GM12878 (cell line): ENCODE measurements around the gene ZNF543. TPM values are rescaled to one million over a fixed set of nuclear protein-coding genes. Genes with fewer than 3 reads are reported as not detected.

Experiments
- ATAC-seq: fragments of 200-7000 bp; cut with Tn5 transposase; 3 replicates; pipeline ENCODE4 v1.9.1; 2020; ENCODE audit warnings: mild to moderate bottlenecking, moderate library complexity
- BruUV-seq: library from RNA; stranded (reverse); fragments of 400-500 nt; replicated peaks from 2 replicates; lab custom pipeline; 2021; lab: Mats Ljungman, UMichigan
- CTCF ChIA-PET: fragments of 300-600 bp; sonication (Branson Sonifier 250); formaldehyde crosslinking; extraction: SDS; loops from one replicate; lab custom pipeline; 2021; ENCODE audit warnings: inconsistent platforms; lab: Yijun Ruan, JAX
- POLR2A ChIA-PET: fragments of 350-600 bp; formaldehyde crosslinking; extraction: SDS; loops from one replicate; lab custom pipeline; 2021; ENCODE audit warnings: inconsistent platforms; lab: Charles Lee
- RAD21 ChIA-PET: fragments of 300-600 bp; sonication (Branson Sonifier 250); formaldehyde crosslinking; loops from one replicate; lab custom pipeline; 2023; ENCODE audit warnings: antibody characterized with exemption; ENCODE audit not compliant: unreplicated experiment; lab: Charles Lee
- SMC1A ChIA-PET: fragments of 300-600 bp; sonication (Branson Sonifier 250); formaldehyde crosslinking; loops from one replicate; lab custom pipeline; 2023; ENCODE audit not compliant: unreplicated experiment, uncharacterized antibody; lab: Charles Lee
- DNase-seq: peaks from one replicate; pipeline ENCODE4 v3.0.0-alpha.2; 2011; ENCODE audit warnings: low read depth, low spot score
- FAIRE-seq: peaks from 3 replicates; lab custom pipeline; 2011; peaks lifted over from hg19 to GRCh38; lab: Jason Lieb, UNC
- H2AFZ ChIP-seq: 2 replicates; pipeline ENCODE4 v1.6.0; 2011; ENCODE audit warnings: low read depth, low read length, control low read depth; ENCODE audit not compliant: control insufficient read depth
- H3K27ac ChIP-seq: 2 replicates; pipeline ENCODE4 v1.5.1; 2011; ENCODE audit warnings: control low read depth; ENCODE audit not compliant: control insufficient read depth, insufficient read depth
- H3K27me3 ChIP-seq, 2 experiments: replicated peaks in 1 of 2; 2 replicates each; pipeline versions ENCODE4 v1.6.0 to v1.6.1; 2011; ENCODE audit warnings: low read length in 1 of 2; ENCODE audit not compliant: control insufficient read depth in 2 of 2, insufficient read depth in 2 of 2
- H3K36me3 ChIP-seq, 2 experiments: 2 replicates each; pipeline ENCODE4 v1.5.1; 2011; ENCODE audit warnings: low read length in 1 of 2; ENCODE audit not compliant: control insufficient read depth in 2 of 2, insufficient read depth in 2 of 2
- H3K4me1 ChIP-seq: 2 replicates; pipeline ENCODE4 v1.6.1; 2011; ENCODE audit warnings: mild to moderate bottlenecking, low read length, moderate library complexity, mixed read lengths; ENCODE audit not compliant: control insufficient read depth, insufficient read depth
- H3K4me2 ChIP-seq: 2 replicates; pipeline ENCODE4 v1.6.0; 2011; ENCODE audit warnings: control low read depth; ENCODE audit not compliant: control insufficient read depth, insufficient read depth
- H3K4me3 ChIP-seq: fragments of 200-600 bp; sonication (generic); 2 replicates; pipeline ENCODE4 v1.5.1; 2016
- H3K79me2 ChIP-seq: 2 replicates; pipeline ENCODE4 v1.6.0; 2011; ENCODE audit warnings: low read length; ENCODE audit not compliant: control insufficient read depth, insufficient read depth
- H3K9ac ChIP-seq: 2 replicates; pipeline ENCODE4 v1.8.0; 2011; ENCODE audit warnings: low read length, control low read depth, mixed read lengths; ENCODE audit not compliant: control insufficient read depth, insufficient read depth
- H3K9me3 ChIP-seq: replicated peaks from 3 replicates; pipeline ENCODE4 v1.5.1; 2011; ENCODE audit warnings: mild to moderate bottlenecking, low read length; ENCODE audit not compliant: control insufficient read depth, insufficient read depth
- H4K20me1 ChIP-seq: 2 replicates; pipeline ENCODE4 v1.6.0; 2011; ENCODE audit not compliant: control insufficient read depth, insufficient read depth
- ATF3 ChIP-seq: IDR thresholded peaks from 2 replicates; pipeline ENCODE4 v1.6.1; 2011; ENCODE audit warnings: low read depth, mild to moderate bottlenecking, low read length, moderate library complexity, borderline replicate concordance; ENCODE audit errors: extremely low read depth
- ATF7 ChIP-seq: fragments of 450-650 bp; IDR thresholded peaks from 2 replicates; pipeline ENCODE4 v1.6.1; 2016; ENCODE audit warnings: low read depth, mild to moderate bottlenecking
- HCFC1 ChIP-seq: fragments of 150-350 bp; IDR thresholded peaks from 2 replicates; pipeline ENCODE4 v1.6.1; 2014; ENCODE audit warnings: low read length
- IRF5 ChIP-seq: fragments of 450-650 bp; IDR thresholded peaks from 2 replicates; pipeline ENCODE4 v1.6.1; 2017; ENCODE audit warnings: borderline replicate concordance
- KAT2A ChIP-seq: conservative IDR thresholded peaks from 2 replicates; pipeline ENCODE4 v1.6.1; 2011; ENCODE audit warnings: low read depth, low read length; ENCODE audit not compliant: control insufficient read depth
- MEF2B ChIP-seq: fragments of 450-650 bp; IDR thresholded peaks from 2 replicates; pipeline ENCODE4 v1.6.1; 2018; ENCODE audit warnings: mild to moderate bottlenecking, moderate library complexity; ENCODE audit not compliant: partially characterized antibody, poor library complexity, severe bottlenecking
- MYB ChIP-seq: fragments of 150-350 bp; IDR thresholded peaks from 2 replicates; pipeline ENCODE4 v1.6.1; 2014; ENCODE audit warnings: mild to moderate bottlenecking, low read depth, low read length, borderline replicate concordance
- NFIC ChIP-seq: IDR thresholded peaks from 2 replicates; pipeline ENCODE4 v1.6.1; 2012; ENCODE audit warnings: low read depth, mild to moderate bottlenecking, inconsistent platforms, low read length, moderate library complexity
- NR2C1 ChIP-seq: fragments of 450-650 bp; IDR thresholded peaks from 2 replicates; pipeline ENCODE4 v1.6.1; 2017; ENCODE audit warnings: antibody characterized with exemption, mild to moderate bottlenecking, moderate library complexity
- POLR2AphosphoS2 ChIP-seq: IDR thresholded peaks from 2 replicates; pipeline ENCODE4 v1.6.1; 2011; ENCODE audit warnings: low read depth, mild to moderate bottlenecking, low read length, improper control_type of control experiment, moderate library complexity
- RAD51 ChIP-seq: fragments of 450-650 bp; IDR thresholded peaks from 2 replicates; pipeline ENCODE4 v1.6.1; 2016; ENCODE audit warnings: moderate library complexity, mild to moderate bottlenecking, inconsistent platforms
- SMAD5 ChIP-seq: IDR thresholded peaks from 2 replicates; pipeline ENCODE4 v1.6.1; 2016; ENCODE audit warnings: antibody characterized with exemption, low read depth
- STAT1 ChIP-seq: fragments of 450-650 bp; conservative IDR thresholded peaks from 2 replicates; pipeline ENCODE4 v1.6.1; 2014; ENCODE audit warnings: antibody characterized with exemption, mild to moderate bottlenecking
- YY1 ChIP-seq: IDR thresholded peaks from 2 replicates; pipeline ENCODE4 v1.6.1; 2011; ENCODE audit warnings: low read depth, mild to moderate bottlenecking, low read length
- ZBTB33 ChIP-seq: fragments of 450-650 bp; IDR thresholded peaks from 2 replicates; pipeline ENCODE4 v1.6.1; 2017; ENCODE audit warnings: mild to moderate bottlenecking
- WGBS: methylation state at CpG from one replicate; pipeline ENCODE4 v1.1.6; 2016; ENCODE audit warnings: low lambda C conversion rate; ENCODE audit not compliant: insufficient replicate concordance, insufficient coverage; ENCODE audit errors: missing lambda C conversion rate; 5-methylcytosine and 5-hydroxymethylcytosine counted together
- in situ Hi-C: fragments of 300-500 bp; cut with MboI; formaldehyde crosslinking; loops from 9 replicates; pipeline ENCODE4 v1.14.3; 2018; ENCODE audit warnings: mixed read lengths
- intact Hi-C: fragments of 100-400 bp; cut with micrococcal nuclease; formaldehyde crosslinking; loops from one replicate; pipeline ENCODE4 v1.14.2; 2022; ENCODE audit not compliant: unreplicated experiment
- polyA plus RNA-seq, 11 experiments: library from polyadenylated mRNA; depleted of rRNA in 4 of 11; unstranded in 6 of 11; stranded (reverse) in 5 of 11; fragments of >200 nt; fragmentation: Nextera tagmentation in 4 of 11; fragmentation: Illumina TruSeq in 1 of 11; extraction: Ambion mirVana in 4 of 11; extraction: Trizol in 1 of 11; gene quantifications; 1 replicate in 1 of 11; 2 replicates in 10 of 11; pipeline versions ENCODE4 v1.2.1 to v1.2.3, GENCODE V29; 2011 to 2016; ENCODE audit warnings: inconsistent platforms in 2 of 11, missing spikeins in 2 of 11, low read depth in 1 of 11
- total RNA-seq, 4 experiments: library from RNA; depleted of rRNA in 3 of 4; stranded (reverse); fragments of >200 nt in 3 of 4; fragmentation: Illumina TruSeq in 1 of 4; extraction: Trizol in 1 of 4; gene quantifications; 2 replicates each; pipeline versions ENCODE4 v1.2.1 to v1.2.3, GENCODE V29; 2013 to 2021

ZNF543 gene
- total and polyA plus RNA-seq, 10 of the 15 experiments (the other 5 are each of a cell fraction or from before 2014, with no cell fraction given), result 0.53 to 9.0 (median 3.5) TPM

- ChIA-PET CTCF (interaction anchor here (2.2 kb wide), 1 partner anchor 11 kb away, joined by 6 read pairs; the partner anchor contains the start of genes TRAPPC2B and ZNF547), SMC1A (interaction anchor here (0.7 kb wide), 1 partner anchor 65 kb away, joined by 3 read pairs; no protein-coding TSS in a partner anchor), POLR2A (interaction anchor here (0.5 kb wide), 1 partner anchor 21 kb away, joined by 3 read pairs; no protein-coding TSS in a partner anchor), RAD21 (no interaction called here)
- peaks cover 7% of the 10 kb centered on the region; the same call in 1 of the 3 replicates for H3K9me3 ChIP-seq
- H3K4me1 ChIP-seq, result no peaks in the 10 kb centered on the region
- H4K20me1 ChIP-seq, result no peaks in the 10 kb centered on the region
- H3K36me3 ChIP-seq, result peaks cover 7 to 25% of the 10 kb centered on the region in 2 experiments
- DNase-seq, result no peak
- H2AFZ ChIP-seq, result no peak overlapping the region; the same call in 1 of the 2 replicates
- in situ Hi-C loops (no loop called here), intact Hi-C loops (no loop called here)
- H3K9ac ChIP-seq, result peak overlapping the region; percentile 78
- H3K27ac ChIP-seq, result peak overlapping the region; percentile 57
- H3K27me3 ChIP-seq, result no peaks in the 10 kb centered on the region
- H3K4me2 ChIP-seq, result peak overlapping the region; percentile 93
- FAIRE-seq, result no peak
- H3K4me3 ChIP-seq, result peak overlapping the region; percentile 83
- H3K79me2 ChIP-seq, result peaks cover 21% of the 10 kb centered on the region
- BruUV-seq, result no TSS peak
- peak; percentile 14 for ATAC-seq
- WGBS, result 16% methylated on average over 7 of the region's 7 CpGs
- TF ChIP-seq ZBTB33, result no peak
- peak; percentile 24; the same call in 1 of the 2 replicates for TF ChIP-seq YY1
Observed at GRCh38 chr19:57351867-57352266, 31.6 kb downstream of the ZNF543 start.

- CTCF ChIA-PET, result no interaction called here
- RAD21 ChIA-PET, result no interaction called here
- H3K27ac ChIP-seq, result no peak overlapping the region
- no TSS peak for BruUV-seq
- H3K4me3 ChIP-seq, result no peak overlapping the region
- H3K79me2 ChIP-seq, result peaks cover 21% of the 10 kb centered on the region
- no peak overlapping the region for H3K9ac ChIP-seq
- peaks cover 14% of the 10 kb centered on the region; the same call in 1 of the 3 replicates for H3K9me3 ChIP-seq
- H3K36me3 ChIP-seq, result peaks cover 10 to 33% of the 10 kb centered on the region in 2 experiments
- H4K20me1 ChIP-seq, result no peaks in the 10 kb centered on the region
- no peak overlapping the region for H3K4me2 ChIP-seq
- POLR2A ChIA-PET, result no interaction called here
- FAIRE-seq (no peak), ATAC-seq (no peak), DNase-seq (no peak)
- no peak overlapping the region for H2AFZ ChIP-seq
- SMC1A ChIA-PET, result no interaction called here
- in situ Hi-C loops, result no loop called here
- H3K27me3 ChIP-seq, result no peaks in the 10 kb centered on the region
- 90% methylated on average over 4 of the region's 4 CpGs for WGBS
- intact Hi-C loops, result no loop called here
- H3K4me1 ChIP-seq, result no peaks in the 10 kb centered on the region
- TF ChIP-seq SMAD5 (no peak), MEF2B (no peak), RAD51 (no peak), NR2C1 (no peak), MYB (no peak), HCFC1 (no peak), STAT1 (no peak), IRF5 (no peak), ATF3 (no peak), NFIC (no peak), KAT2A (no peak), ATF7 (no peak), POLR2AphosphoS2 (no peak)
Observed at GRCh38 chr19:57355916-57356315, 35.6 kb downstream of the ZNF543 start.
